ENCODE data around the gene TRMT11. TPM values are rescaled to one million over a fixed set of nuclear protein-coding genes. Genes with fewer than 3 reads are reported as not detected.
"Not testable (repeated sequence)": the region's sequence is repeated elsewhere in the genome, so short reads cannot be mapped to it uniquely, and the experiment has no call there.

TRMT11 gene
- polyA plus RNA-seq, 4 donors: 30.8 to 34.4 (median 31.2) TPM

- no peak for DNase-seq (ENCODE audit: low read depth in 4 of 4, low spot score in 3 of 4)
Observed at GRCh38 chr6:126040826-126041225, 54.5 kb downstream of the TRMT11 start.

DNA sequence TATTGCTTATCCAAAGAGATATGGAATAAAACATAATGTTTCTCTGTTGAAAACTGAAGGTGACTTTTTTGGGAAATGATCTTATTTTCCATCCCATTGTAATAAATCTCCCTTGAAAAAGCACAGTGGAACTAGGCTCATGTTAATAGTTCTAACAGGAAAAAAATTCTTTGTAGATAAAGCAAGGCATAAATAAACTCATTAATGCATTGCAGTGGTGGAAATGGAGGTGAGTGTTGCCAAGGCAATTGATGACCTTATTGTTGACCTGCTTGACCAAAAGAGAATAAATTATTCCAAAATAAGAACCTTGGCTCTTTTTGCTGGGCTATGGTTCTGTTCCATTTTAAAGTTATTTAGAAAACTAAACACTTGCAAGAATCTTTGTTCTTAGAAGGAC, 55.2 kb downstream of the TRMT11 start:
- no peak for DNase-seq (ENCODE audit: low read depth in 4 of 4, low spot score in 3 of 4)

GRCh38 chr6:126042001-126042419, 55.7 kb downstream of the TRMT11 start:
- DNase-seq (ENCODE audit: low read depth in 4 of 4, low spot score in 3 of 4): no peak

DNA sequence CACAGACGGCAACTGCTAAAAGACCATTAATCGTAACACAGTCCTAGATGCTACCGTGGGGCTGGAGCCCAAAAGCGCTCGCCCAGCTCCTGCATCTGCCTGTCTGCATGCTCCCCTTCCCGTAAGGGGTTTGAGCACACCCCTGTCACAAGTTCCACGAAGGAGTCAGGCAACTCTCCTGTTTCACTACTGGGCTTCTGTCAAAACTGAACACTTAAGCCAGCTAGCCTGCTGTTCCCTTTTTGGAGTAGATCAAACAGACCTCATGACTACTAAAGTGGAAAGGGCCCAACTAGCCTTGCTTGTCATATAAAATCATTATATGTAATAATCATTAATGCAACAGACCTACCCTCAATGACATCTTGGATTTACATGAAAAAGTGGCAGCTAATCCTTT, 61.3 kb downstream of the TRMT11 start:
- DNase-seq (ENCODE audit: low read depth in 4 of 4, low spot score in 3 of 4): no peak

DNA sequence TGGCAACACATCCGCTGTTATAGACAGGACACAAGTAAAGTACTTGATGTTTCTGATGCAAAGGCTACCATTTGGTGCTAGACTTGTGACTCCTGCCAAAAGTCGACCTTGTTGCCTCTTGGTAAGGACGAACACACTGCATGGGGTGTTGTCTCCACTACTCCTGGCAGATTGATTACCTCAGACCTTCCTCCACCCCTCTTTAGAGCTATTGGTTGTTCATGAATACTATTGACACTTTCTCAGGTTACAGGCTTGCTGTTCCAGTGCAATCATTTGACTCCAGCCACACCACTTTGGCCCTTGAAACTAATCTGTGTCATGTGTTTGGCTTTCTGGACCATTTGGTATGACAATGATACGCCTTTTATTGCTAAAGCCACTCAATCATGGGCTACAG, 62.3 kb downstream of the TRMT11 start:
- no peak for DNase-seq (ENCODE audit: low read depth in 4 of 4, low spot score in 3 of 4)

GRCh38 chr6:126050795-126051194, 64.5 kb downstream of the TRMT11 start:
- DNase-seq (ENCODE audit: low read depth in 4 of 4, low spot score in 3 of 4): no peak

DNA sequence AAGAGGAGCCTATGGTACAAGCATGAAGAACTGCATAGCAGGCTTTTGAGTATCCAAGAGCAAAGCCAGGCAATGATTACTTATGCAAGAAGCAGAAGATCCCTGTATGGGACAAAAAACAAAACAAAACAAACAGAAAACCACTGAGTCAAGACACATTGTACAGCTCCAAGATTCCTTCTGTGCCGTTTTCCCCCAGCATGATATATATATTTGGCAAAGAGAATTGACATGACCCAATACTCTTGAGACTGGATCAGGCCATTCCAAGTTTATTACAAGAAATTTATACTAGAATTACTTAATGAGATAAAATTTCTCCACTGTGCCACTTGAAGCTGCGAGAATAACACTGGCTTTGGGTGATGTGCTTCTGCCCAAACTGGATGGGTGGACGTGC, 65.5 kb downstream of the TRMT11 start:
- DNase-seq (ENCODE audit: low read depth in 4 of 4, low spot score in 3 of 4): no peak

DNA sequence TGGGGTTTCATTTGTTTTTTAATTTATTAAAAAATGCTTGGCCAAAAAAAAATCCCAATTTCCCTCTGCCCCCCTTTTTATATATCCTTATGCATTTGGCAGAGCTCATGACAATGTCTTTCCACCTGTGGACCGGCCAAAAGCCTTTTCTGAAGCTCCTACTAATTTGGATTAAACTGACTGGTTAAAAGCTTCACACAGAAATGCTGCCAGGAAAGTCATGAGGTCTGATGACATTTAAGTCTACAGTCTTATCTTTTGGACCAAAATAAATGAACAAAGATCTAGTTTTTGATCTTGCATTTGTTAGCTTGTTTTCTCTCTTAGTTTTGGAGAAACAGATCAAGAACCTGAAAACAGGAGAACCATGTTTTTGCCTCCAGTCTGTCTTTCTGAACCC, 66.1 kb downstream of the TRMT11 start:
- DNase-seq (ENCODE audit: low read depth in 4 of 4, low spot score in 3 of 4): no peak

DNA sequence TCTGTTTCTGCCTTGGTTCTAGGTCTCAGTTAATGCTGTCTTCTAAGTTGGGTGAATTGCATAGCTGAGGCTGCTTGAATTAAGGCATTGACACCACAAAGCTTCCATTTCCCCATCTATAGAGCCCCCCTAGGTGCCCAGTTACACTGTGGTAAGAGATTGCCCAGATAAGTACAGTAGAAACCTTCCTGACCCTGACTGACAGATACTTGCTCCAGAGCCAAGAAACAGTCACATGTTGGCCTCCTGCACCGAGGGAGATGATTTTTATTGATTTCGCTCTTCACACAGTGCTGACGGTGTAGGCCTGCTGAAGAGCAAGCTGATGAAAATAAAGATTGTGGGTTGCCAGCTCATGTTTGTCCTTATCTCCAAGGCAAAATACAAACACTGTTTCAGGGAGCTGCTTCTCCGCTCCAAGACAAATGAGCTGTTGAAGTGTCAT, 67.9 kb downstream of the TRMT11 start:
- DNase-seq (ENCODE audit: low read depth in 4 of 4, low spot score in 3 of 4): no peak

GRCh38 chr6:126054802-126055201, 68.5 kb downstream of the TRMT11 start:
- no peak for DNase-seq (ENCODE audit: low read depth in 4 of 4, low spot score in 3 of 4)

DNA sequence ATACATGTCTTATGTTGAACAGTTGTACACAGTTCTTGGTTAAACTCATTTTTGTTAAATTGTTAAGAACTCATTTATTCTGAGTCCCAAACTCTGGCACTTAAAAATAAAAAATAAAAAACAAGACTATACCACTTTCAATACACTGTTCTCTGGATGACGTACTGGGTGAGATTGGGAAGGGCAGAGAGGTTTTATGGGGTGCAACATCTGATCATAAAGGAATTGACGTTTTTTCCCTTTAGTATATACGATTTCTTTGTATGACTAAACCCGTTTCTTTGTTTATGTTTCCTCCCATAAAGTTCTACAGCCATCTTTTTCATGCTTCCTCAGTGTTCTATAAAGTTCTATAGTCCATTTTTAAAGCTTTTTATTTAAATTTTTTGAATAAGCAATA, 69.1 kb downstream of the TRMT11 start:
- no peak for DNase-seq (ENCODE audit: low read depth in 4 of 4, low spot score in 3 of 4)

- no peak for DNase-seq (ENCODE audit: low read depth in 4 of 4, low spot score in 3 of 4)
Observed at GRCh38 chr6:126056355-126057004, 70.1 kb downstream of the TRMT11 start.

- not testable (repeated sequence) for DNase-seq (ENCODE audit: low read depth in 4 of 4, low spot score in 3 of 4)
Observed at GRCh38 chr6:126058085-126058484, 71.7 kb downstream of the TRMT11 start.

DNA sequence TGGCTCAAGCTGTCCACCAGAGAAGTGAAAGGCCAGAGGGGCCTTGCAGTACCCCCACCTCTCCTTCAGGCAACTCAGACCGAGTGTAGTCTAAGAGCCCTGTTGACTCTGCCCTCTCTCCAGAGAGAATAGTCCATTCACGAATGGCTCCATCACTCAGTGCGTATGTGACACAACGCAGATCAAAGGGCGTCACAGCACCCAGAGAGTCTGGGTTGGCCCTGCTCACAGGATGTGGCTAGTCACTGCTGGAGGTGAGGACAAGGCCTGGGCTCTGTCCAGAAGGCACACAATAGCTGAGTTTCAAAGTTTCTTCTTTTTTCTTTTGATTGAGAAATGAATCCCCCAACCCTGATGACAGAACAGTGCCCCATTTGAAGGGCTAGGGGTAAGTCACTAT, 74.1 kb downstream of the TRMT11 start:
- DNase-seq (ENCODE audit: low read depth in 4 of 4, low spot score in 3 of 4): no peak

GRCh38 chr6:126063512-126064146, 77.3 kb downstream of the TRMT11 start:
- DNase-seq (ENCODE audit: low read depth in 4 of 4, low spot score in 3 of 4): peak in 1 of 4 donors; percentile 40

- DNase-seq (ENCODE audit: low read depth in 4 of 4, low spot score in 3 of 4): no peak
Observed at GRCh38 chr6:126064257-126064747, 78.0 kb downstream of the TRMT11 start.

DNA sequence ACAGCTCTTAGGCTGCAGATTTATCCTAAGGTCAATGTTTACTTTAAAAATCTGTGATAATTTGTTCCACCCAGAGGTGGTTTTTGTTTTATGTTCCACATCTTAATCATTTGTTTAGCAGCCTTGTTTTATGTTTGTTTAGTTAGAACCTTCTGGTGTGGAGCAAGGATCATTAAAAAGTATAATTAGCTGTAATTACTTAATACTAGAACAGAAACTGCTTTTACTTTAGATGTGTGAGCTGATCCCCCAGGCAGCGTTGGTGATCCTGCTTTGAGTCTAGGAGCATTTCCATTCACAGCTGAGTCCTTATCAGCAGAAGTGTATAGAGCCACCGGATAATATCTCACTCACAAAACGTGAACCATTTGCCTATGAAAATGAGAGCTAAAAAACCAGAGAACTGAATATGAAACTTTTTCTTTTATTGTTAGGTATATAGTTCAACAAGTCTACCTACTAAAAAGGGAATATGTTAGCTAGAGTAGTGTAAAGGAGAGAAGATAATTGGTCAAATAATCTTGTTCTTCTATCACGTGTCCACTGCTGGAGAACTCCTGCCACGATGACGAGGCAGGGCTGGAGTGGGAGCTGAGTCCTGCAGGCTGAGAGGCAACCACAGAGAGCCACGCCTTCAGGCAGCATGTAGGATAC, 78.5 kb downstream of the TRMT11 start:
- no peak for DNase-seq (ENCODE audit: low read depth in 4 of 4, low spot score in 3 of 4)

GRCh38 chr6:126066053-126067048, 80.0 kb downstream of the TRMT11 start:
- DNase-seq (ENCODE audit: low read depth in 4 of 4, low spot score in 3 of 4): no peak

- no peak for DNase-seq (ENCODE audit: low read depth in 4 of 4, low spot score in 3 of 4)
Observed at GRCh38 chr6:126067073-126067472, 80.7 kb downstream of the TRMT11 start.

DNA sequence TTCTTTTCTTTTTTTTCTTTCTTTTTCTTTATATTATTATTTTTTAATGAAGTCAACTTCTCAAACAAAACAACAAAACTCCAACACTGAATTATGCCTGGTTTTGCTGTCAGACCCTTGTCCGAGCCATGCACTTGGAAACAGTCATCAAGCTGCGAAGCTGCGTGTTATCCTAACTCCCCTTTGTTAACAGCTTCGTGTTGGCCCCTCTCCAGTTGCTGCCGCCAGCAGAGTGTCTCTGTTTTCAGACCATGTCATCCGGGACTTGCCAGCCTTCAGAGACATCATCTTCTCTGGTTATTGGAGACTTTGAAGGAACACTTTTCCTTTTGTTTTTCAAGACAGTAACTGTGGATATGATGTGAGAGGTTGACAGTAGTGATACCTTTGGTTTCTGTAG, 83.1 kb downstream of the TRMT11 start:
- DNase-seq (ENCODE audit: low read depth in 4 of 4, low spot score in 3 of 4): no peak

Measured in left renal pelvis (tissue), 4 donors.